GM12865 (cell line): ENCODE measurements around the gene CDCA7.
"Not testable (repeated sequence)": the region's sequence is repeated elsewhere in the genome, so short reads cannot be mapped to it uniquely, and the experiment has no call there.

Experiments used
- DNase-seq: peaks from one replicate; pipeline ENCODE4 v3.0.0; 2010; ENCODE audit warnings: low read depth
- H3K4me3 ChIP-seq: 2 replicates; pipeline ENCODE4 v1.5.1; 2011; ENCODE audit warnings: mild to moderate bottlenecking, low read depth, low read length, control low read depth
- CTCF ChIP-seq: IDR thresholded peaks from 2 replicates; pipeline ENCODE4 v1.5.1; 2011; ENCODE audit warnings: low read length, control low read depth, low read depth, inconsistent platforms; ENCODE audit not compliant: insufficient read depth; ENCODE audit errors: missing control alignments

The CDCA7 gene

DNA sequence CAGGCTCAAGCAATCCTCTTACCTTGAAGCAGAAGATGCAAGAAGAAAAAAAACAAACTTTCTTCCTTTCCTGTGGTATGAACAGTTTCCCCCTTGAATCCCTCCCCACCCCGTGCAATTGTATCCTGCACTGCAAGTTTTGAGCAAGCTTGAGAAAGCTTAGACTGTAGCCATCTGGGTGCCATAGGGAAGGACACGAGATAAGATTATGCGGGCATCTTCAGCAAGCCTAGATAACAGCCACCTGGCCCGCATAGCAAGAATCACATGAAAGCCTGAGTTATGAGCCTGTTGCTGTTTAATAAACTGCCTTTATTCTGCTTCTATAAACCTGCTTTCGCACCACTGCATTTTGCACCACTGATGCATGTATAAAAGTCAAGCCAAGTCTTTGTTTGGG, 27.3 kb upstream of the CDCA7 start:
- no peak for DNase-seq
- H3K4me3 ChIP-seq: no peak overlapping the region
- no peak for TF ChIP-seq CTCF

DNA sequence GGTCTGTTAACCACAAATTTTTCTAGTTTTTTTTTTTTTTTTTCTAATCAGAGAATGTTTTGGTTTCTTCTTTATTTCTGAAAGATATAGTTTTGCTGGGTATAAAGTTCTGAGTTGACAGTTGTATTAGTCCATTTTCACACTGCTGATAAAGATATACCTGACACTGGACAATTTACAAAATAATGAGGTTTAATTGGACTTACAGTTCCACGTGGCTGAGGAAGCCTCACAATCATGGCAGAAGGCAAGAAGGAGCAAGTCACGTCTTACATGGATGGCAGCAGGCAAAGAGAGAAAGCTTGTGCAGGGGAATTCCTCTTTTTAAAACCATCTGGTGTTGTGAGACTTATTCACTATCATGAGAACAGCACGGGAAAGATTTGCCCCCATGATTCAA, 21.7 kb upstream of the CDCA7 start:
- not testable (repeated sequence) for H3K4me3 ChIP-seq, DNase-seq

DNA sequence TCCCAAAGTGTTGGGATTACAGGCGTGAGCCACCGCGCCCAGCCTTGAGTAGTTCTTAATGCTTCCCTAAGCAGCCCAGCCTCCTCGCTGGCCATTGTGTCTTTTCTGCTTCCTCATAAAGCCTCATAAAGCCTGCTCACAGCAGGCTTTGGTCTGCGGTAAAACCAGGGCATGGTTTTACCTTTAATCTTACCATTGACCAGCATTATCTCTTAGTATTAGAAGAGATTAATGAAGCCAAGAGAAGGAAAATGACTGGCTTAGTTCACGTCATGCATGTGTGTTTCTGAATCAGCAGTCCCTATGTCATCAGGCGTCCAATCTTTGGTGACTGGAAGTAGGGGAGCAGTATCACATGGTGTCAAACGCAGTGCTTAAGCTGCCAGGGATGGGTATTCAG, 14.9 kb upstream of the CDCA7 start:
- DNase-seq: no peak
- H3K4me3 ChIP-seq: no peak overlapping the region
- no peak for TF ChIP-seq CTCF

GRCh38 chr2:173343921-173344320, 10.8 kb upstream of the CDCA7 start:
- TF ChIP-seq CTCF: no peak
- H3K4me3 ChIP-seq: no peak overlapping the region
- no peak for DNase-seq

GRCh38 chr2:173346035-173346434, 8.6 kb upstream of the CDCA7 start:
- TF ChIP-seq CTCF: no peak
- no peak for DNase-seq
- no peak overlapping the region for H3K4me3 ChIP-seq

- no peak overlapping the region for H3K4me3 ChIP-seq
- TF ChIP-seq CTCF: no peak
- DNase-seq: peak; percentile 54
These were observed 7.1 kb upstream of the CDCA7 start for GRCh38 chr2:173347305-173348168.

GRCh38 chr2:173349287-173349686, 5.4 kb upstream of the CDCA7 start:
- H3K4me3 ChIP-seq: no peak overlapping the region
- TF ChIP-seq CTCF: no peak
- DNase-seq: peak; percentile 30
